OCI-LY7 (cell line): ENCODE data around the gene TRERF1. TPM values are rescaled to one million over a fixed set of nuclear protein-coding genes. Genes with fewer than 3 reads are reported as not detected.

ENCODE experiments used
- BruUV-seq: library from RNA; stranded (reverse); fragments of 400-500 nt; replicated peaks from 2 replicates; lab custom pipeline; 2021; lab: Mats Ljungman, UMichigan
- CTCF ChIA-PET: fragments of 300-600 bp; sonication (Branson Sonifier 250); formaldehyde crosslinking; loops from one replicate; lab custom pipeline; 2022; ENCODE audit warnings: antibody characterized with exemption; ENCODE audit not compliant: unreplicated experiment; lab: Charles Lee
- POLR2A ChIA-PET: fragments of 300-600 bp; sonication (Branson Sonifier 250); formaldehyde crosslinking; loops from one replicate; lab custom pipeline; 2022; ENCODE audit warnings: antibody characterized with exemption; lab: Charles Lee
- DNase-seq: peaks from one replicate; pipeline ENCODE4 v3.0.0-alpha.2; 2015; ENCODE audit warnings: low spot score
- H2AFZ ChIP-seq: fragments of 200-600 bp; sonication (generic), shearing (Covaris generic); 2 replicates; pipeline ENCODE4 v1.6.1; 2014; ENCODE audit warnings: mild to moderate bottlenecking, antibody characterized with exemption, low read length, moderate library complexity
- H3K27ac ChIP-seq: fragments of 200-600 bp; sonication (generic); 2 replicates; pipeline ENCODE4 v1.5.1; 2014; ENCODE audit warnings: mixed run types, low read depth, mild to moderate bottlenecking, moderate library complexity, low read length, inconsistent platforms; ENCODE audit not compliant: poor library complexity, severe bottlenecking
- H3K36me3 ChIP-seq: fragments of 200-600 bp; sonication (generic); 2 replicates; pipeline ENCODE4 v1.6.1; 2014; ENCODE audit warnings: mild to moderate bottlenecking, antibody characterized with exemption, low read length, moderate library complexity, mixed read lengths; ENCODE audit not compliant: insufficient read depth
- H3K4me1 ChIP-seq: fragments of 200-600 bp; sonication (generic); 2 replicates; pipeline ENCODE4 v1.5.1; 2014; ENCODE audit warnings: mild to moderate bottlenecking, low read length; ENCODE audit not compliant: insufficient read depth, poor library complexity, severe bottlenecking
- H3K4me2 ChIP-seq: fragments of 200-600 bp; sonication (generic); 2 replicates; pipeline ENCODE4 v1.6.1; 2014; ENCODE audit warnings: mild to moderate bottlenecking, low read length
- H3K4me3 ChIP-seq: fragments of 200-600 bp; sonication (generic); 2 replicates; pipeline ENCODE4 v1.5.1; 2014; ENCODE audit warnings: mild to moderate bottlenecking, low read depth, low read length; ENCODE audit not compliant: poor library complexity, severe bottlenecking
- H3K79me2 ChIP-seq: fragments of 200-600 bp; sonication (generic); 2 replicates; pipeline ENCODE4 v1.6.1; 2016; ENCODE audit warnings: low read depth, mild to moderate bottlenecking, low read length, moderate library complexity, mixed read lengths; ENCODE audit not compliant: insufficient read depth
- H3K9me2 ChIP-seq: fragments of 200-600 bp; sonication (generic); 2 replicates; pipeline ENCODE4 v1.6.1; 2016; ENCODE audit warnings: mild to moderate bottlenecking, low read length, mixed read lengths; ENCODE audit not compliant: insufficient read depth
- H3K9me3 ChIP-seq: fragments of 200-600 bp; sonication (generic); 2 replicates; pipeline ENCODE4 v1.6.1; 2014; ENCODE audit warnings: mild to moderate bottlenecking, mixed run types, low read length, mixed read lengths
- H4K20me1 ChIP-seq: fragments of 200-600 bp; sonication (generic); 2 replicates; pipeline ENCODE4 v1.6.1; 2014; ENCODE audit warnings: mild to moderate bottlenecking, antibody characterized with exemption, low read length, moderate library complexity, mixed read lengths; ENCODE audit not compliant: insufficient read depth
- CTCF ChIP-seq: fragments of 200-600 bp; sonication (generic); conservative IDR thresholded peaks from 2 replicates; pipeline ENCODE4 v1.5.1; 2014; ENCODE audit warnings: mild to moderate bottlenecking, antibody characterized with exemption, low read length, moderate library complexity, mixed read lengths
- EZH2phosphoT487 ChIP-seq: fragments of 200-600 bp; sonication (generic); IDR thresholded peaks from 2 replicates; pipeline ENCODE4 v1.6.1; 2018; ENCODE audit warnings: low read depth, borderline replicate concordance, mild to moderate bottlenecking, mixed run types, antibody characterized with exemption, low read length, moderate library complexity, mixed read lengths
- intact Hi-C: fragments of 100-400 bp; cut with micrococcal nuclease; formaldehyde crosslinking; loops from one replicate; pipeline ENCODE4 v1.10.0; 2022; ENCODE audit not compliant: unreplicated experiment
- total RNA-seq, 2 experiments: library from RNA; depleted of rRNA in 1 of 2; stranded (reverse); fragments of >200 nt in 1 of 2; shearing (Covaris generic) in 1 of 2; gene quantifications; 2 replicates each; pipeline ENCODE4 v1.2.3, GENCODE V29; 2014 to 2022

The TRERF1 gene
- total RNA-seq, 2 experiments from 2014 or later, result 5.7 to 12.9 TPM

GRCh38 chr6:42321976-42322375 lies 129.8 kb downstream of the TRERF1 start:
- TF ChIP-seq EZH2phosphoT487 (no peak), CTCF (no peak)
- H3K27ac ChIP-seq, result no peak overlapping the region
- H2AFZ ChIP-seq, result no peak overlapping the region
- no peaks in the 10 kb centered on the region for H3K9me3 ChIP-seq
- no peaks in the 10 kb centered on the region for H4K20me1 ChIP-seq
- H3K4me1 ChIP-seq, result no peaks in the 10 kb centered on the region
- POLR2A ChIA-PET, result no interaction called here
- no TSS peak for BruUV-seq
- H3K79me2 ChIP-seq, result no peaks in the 10 kb centered on the region
- CTCF ChIA-PET, result interaction anchor here (0.5 kb wide), 1 partner anchor 60 kb away, joined by 4 read pairs; no protein-coding TSS in a partner anchor
- DNase-seq, result no peak
- H3K9me2 ChIP-seq, result no peaks in the 10 kb centered on the region
- H3K4me3 ChIP-seq, result no peak overlapping the region
- no peaks in the 10 kb centered on the region for H3K36me3 ChIP-seq
- no peak overlapping the region for H3K4me2 ChIP-seq
- intact Hi-C loops, result no loop called here

- no peak overlapping the region for H2AFZ ChIP-seq
- no peaks in the 10 kb centered on the region for H3K9me3 ChIP-seq
- no peaks in the 10 kb centered on the region for H3K9me2 ChIP-seq
- H4K20me1 ChIP-seq, result no peaks in the 10 kb centered on the region
- TF ChIP-seq CTCF, result no peak
- no peak for TF ChIP-seq EZH2phosphoT487
- H3K4me2 ChIP-seq, result no peak overlapping the region
- POLR2A ChIA-PET, result interaction anchor here (0.7 kb wide), 1 partner anchor 131 kb away, joined by 5 read pairs; no protein-coding TSS in a partner anchor
- H3K79me2 ChIP-seq, result no peaks in the 10 kb centered on the region
- BruUV-seq, result no TSS peak
- DNase-seq, result no peak
- H3K36me3 ChIP-seq, result no peaks in the 10 kb centered on the region
- H3K27ac ChIP-seq, result no peak overlapping the region
- H3K4me3 ChIP-seq, result no peak overlapping the region
- intact Hi-C loops, result no loop called here
- H3K4me1 ChIP-seq, result no peaks in the 10 kb centered on the region
- CTCF ChIA-PET, result no interaction called here
Observed at GRCh38 chr6:42320762-42321161, 131.0 kb downstream of the TRERF1 start.

GRCh38 chr6:42318480-42318879 lies 133.2 kb downstream of the TRERF1 start:
- H4K20me1 ChIP-seq, result no peaks in the 10 kb centered on the region; the same call in 1 of the 2 replicates

More at GRCh38 chr6:42318480-42318879, 133.2 kb downstream of the TRERF1 start:
- BruUV-seq, result no TSS peak
- Histone ChIP-seq H3K27ac (no peak overlapping the region), H3K9me2 (no peaks in the 10 kb centered on the region), H3K4me2 (no peak overlapping the region), H3K4me3 (no peak overlapping the region), H2AFZ (no peak overlapping the region), H3K9me3 (no peaks in the 10 kb centered on the region), H3K4me1 (no peaks in the 10 kb centered on the region), H3K36me3 (no peaks in the 10 kb centered on the region), H3K79me2 (no peaks in the 10 kb centered on the region)
- POLR2A ChIA-PET, result no interaction called here
- intact Hi-C loops, result no loop called here
- TF ChIP-seq EZH2phosphoT487, result no peak
- no peak for TF ChIP-seq CTCF
- DNase-seq, result no peak
- CTCF ChIA-PET, result no interaction called here
